ENCODE data around the gene STRIP2. TPM values are rescaled to one million over a fixed set of nuclear protein-coding genes. Genes with fewer than 3 reads are reported as not detected.
"Not testable (repeated sequence)": the region's sequence is repeated elsewhere in the genome, so short reads cannot be mapped to it uniquely, and the experiment has no call there.

The STRIP2 gene
- total RNA-seq, 1 donor from 2014 or later = 73.5 TPM

GRCh38 chr7:129394982-129395914 lies 39.0 kb upstream of the STRIP2 start:
- H3K4me3 Mint-ChIP-seq (ENCODE audit: low read depth) = no peak overlapping the region
- intact Hi-C loops (cut with micrococcal nuclease) = no loop called here
- no peaks in the 10 kb centered on the region for H3K36me3 Mint-ChIP-seq (ENCODE audit: low read depth)
- H3K9me3 Mint-ChIP-seq = no peaks in the 10 kb centered on the region
- no peaks in the 10 kb centered on the region for H3K27me3 Mint-ChIP-seq (ENCODE audit: low read depth)
- no peaks in the 10 kb centered on the region for H3K4me1 Mint-ChIP-seq (ENCODE audit: low read depth)
- H3K27ac Mint-ChIP-seq = no peak overlapping the region
- DNase-seq (ENCODE audit: low spot score) = no peak

- Mint-ChIP-seq H3K27me3 (ENCODE audit: low read depth) (no peaks in the 10 kb centered on the region), H3K9me3 (no peaks in the 10 kb centered on the region), H3K4me1 (ENCODE audit: low read depth) (peaks cover 25% of the 10 kb centered on the region), H3K4me3 (ENCODE audit: low read depth) (no peak overlapping the region), H3K27ac (no peak overlapping the region), H3K36me3 (ENCODE audit: low read depth) (peaks cover 10% of the 10 kb centered on the region)
- intact Hi-C loops (cut with micrococcal nuclease) = no loop called here
- DNase-seq (ENCODE audit: low spot score) = no peak
These were observed 32.8 kb upstream of the STRIP2 start for GRCh38 chr7:129401228-129401966.

- Mint-ChIP-seq H3K27me3 (ENCODE audit: low read depth) (no peaks in the 10 kb centered on the region), H3K4me1 (ENCODE audit: low read depth) (peaks cover 26% of the 10 kb centered on the region), H3K27ac (peak overlapping the region; percentile 13), H3K36me3 (ENCODE audit: low read depth) (peaks cover 13% of the 10 kb centered on the region), H3K4me3 (ENCODE audit: low read depth) (no peak overlapping the region), H3K9me3 (no peaks in the 10 kb centered on the region)
- no peak for DNase-seq (ENCODE audit: low spot score)
- intact Hi-C loops (cut with micrococcal nuclease) = loop anchor here (1.0 kb wide), 1 partner anchor 70 kb away; no protein-coding TSS in a partner anchor
These were observed 32.0 kb upstream of the STRIP2 start for GRCh38 chr7:129401967-129402860.

GRCh38 chr7:129405527-129405926 lies 28.7 kb upstream of the STRIP2 start:
- peaks cover 33% of the 10 kb centered on the region for H3K36me3 Mint-ChIP-seq (ENCODE audit: low read depth)
- intact Hi-C loops (cut with micrococcal nuclease) = loop anchor here (1.0 to 2.0 kb wide), 2 partner anchors 34 to 37 kb away; no protein-coding TSS in a partner anchor
- H3K27ac Mint-ChIP-seq = peak overlapping the region; percentile 3
- H3K9me3 Mint-ChIP-seq = no peaks in the 10 kb centered on the region
- no peak overlapping the region for H3K4me3 Mint-ChIP-seq (ENCODE audit: low read depth)
- DNase-seq (ENCODE audit: low spot score) = no peak
- H3K4me1 Mint-ChIP-seq (ENCODE audit: low read depth) = peaks cover 26% of the 10 kb centered on the region
- no peaks in the 10 kb centered on the region for H3K27me3 Mint-ChIP-seq (ENCODE audit: low read depth)

- H3K9me3 Mint-ChIP-seq; H3K27me3 Mint-ChIP-seq (ENCODE audit: low read depth); H3K4me3 Mint-ChIP-seq (ENCODE audit: low read depth); H3K27ac Mint-ChIP-seq; DNase-seq (ENCODE audit: low spot score); intact Hi-C loops (cut with micrococcal nuclease): not testable (repeated sequence)
- peaks cover 11% of the 10 kb centered on the region for H3K4me1 Mint-ChIP-seq (ENCODE audit: low read depth)
- H3K36me3 Mint-ChIP-seq (ENCODE audit: low read depth) = peaks cover 52% of the 10 kb centered on the region
These were observed 24.0 kb upstream of the STRIP2 start for GRCh38 chr7:129410238-129410637.

- Mint-ChIP-seq H3K36me3 (ENCODE audit: low read depth) (peaks cover 39% of the 10 kb centered on the region), H3K27me3 (ENCODE audit: low read depth) (no peaks in the 10 kb centered on the region), H3K9me3 (peaks cover 5% of the 10 kb centered on the region), H3K4me1 (ENCODE audit: low read depth) (no peaks in the 10 kb centered on the region), H3K4me3 (ENCODE audit: low read depth) (no peak overlapping the region), H3K27ac (no peak overlapping the region)
- DNase-seq (ENCODE audit: low spot score) = no peak
- intact Hi-C loops (cut with micrococcal nuclease) = no loop called here
These were observed 21.7 kb upstream of the STRIP2 start for GRCh38 chr7:129412501-129412900.

- Mint-ChIP-seq H3K4me1 (ENCODE audit: low read depth) (no peaks in the 10 kb centered on the region), H3K27ac (no peak overlapping the region), H3K36me3 (ENCODE audit: low read depth) (peaks cover 18% of the 10 kb centered on the region), H3K4me3 (ENCODE audit: low read depth) (no peak overlapping the region), H3K27me3 (ENCODE audit: low read depth) (no peaks in the 10 kb centered on the region), H3K9me3 (peaks cover 5% of the 10 kb centered on the region)
- intact Hi-C loops (cut with micrococcal nuclease) = no loop called here
- DNase-seq (ENCODE audit: low spot score) = no peak
These were observed 17.2 kb upstream of the STRIP2 start for GRCh38 chr7:129417073-129417472.

- Mint-ChIP-seq H3K4me3 (ENCODE audit: low read depth) (no peak overlapping the region), H3K4me1 (ENCODE audit: low read depth) (peaks cover 2% of the 10 kb centered on the region), H3K27me3 (ENCODE audit: low read depth) (no peaks in the 10 kb centered on the region), H3K36me3 (ENCODE audit: low read depth) (peaks cover 11% of the 10 kb centered on the region), H3K27ac (no peak overlapping the region), H3K9me3 (no peaks in the 10 kb centered on the region)
- DNase-seq (ENCODE audit: low spot score) = no peak
- intact Hi-C loops (cut with micrococcal nuclease) = no loop called here
These were observed 12.4 kb upstream of the STRIP2 start for GRCh38 chr7:129421717-129422250.

- H3K4me3 Mint-ChIP-seq (ENCODE audit: low read depth) = no peak overlapping the region
- DNase-seq (ENCODE audit: low spot score) = no peak
- peaks cover 4% of the 10 kb centered on the region for H3K4me1 Mint-ChIP-seq (ENCODE audit: low read depth)
- no peak overlapping the region for H3K27ac Mint-ChIP-seq
- peaks cover 15% of the 10 kb centered on the region for H3K36me3 Mint-ChIP-seq (ENCODE audit: low read depth)
- no peaks in the 10 kb centered on the region for H3K9me3 Mint-ChIP-seq
- intact Hi-C loops (cut with micrococcal nuclease) = no loop called here
- H3K27me3 Mint-ChIP-seq (ENCODE audit: low read depth) = no peaks in the 10 kb centered on the region
These were observed 11.5 kb upstream of the STRIP2 start for GRCh38 chr7:129422727-129423126.

- Mint-ChIP-seq H3K27me3 (ENCODE audit: low read depth) (no peaks in the 10 kb centered on the region), H3K4me3 (ENCODE audit: low read depth) (no peak overlapping the region), H3K36me3 (ENCODE audit: low read depth) (peaks cover 15% of the 10 kb centered on the region), H3K9me3 (no peaks in the 10 kb centered on the region), H3K4me1 (ENCODE audit: low read depth) (peaks cover 6% of the 10 kb centered on the region), H3K27ac (no peak overlapping the region)
- intact Hi-C loops (cut with micrococcal nuclease) = no loop called here
- no peak for DNase-seq (ENCODE audit: low spot score)
These were observed 10.4 kb upstream of the STRIP2 start for GRCh38 chr7:129423700-129424410.

- H3K4me1 Mint-ChIP-seq (ENCODE audit: low read depth) = peaks cover 9% of the 10 kb centered on the region
- no peak overlapping the region for H3K4me3 Mint-ChIP-seq (ENCODE audit: low read depth)
- no peaks in the 10 kb centered on the region for H3K9me3 Mint-ChIP-seq
- intact Hi-C loops (cut with micrococcal nuclease) = no loop called here
- H3K36me3 Mint-ChIP-seq (ENCODE audit: low read depth) = peaks cover 15% of the 10 kb centered on the region
- H3K27ac Mint-ChIP-seq = no peak overlapping the region
- no peak for DNase-seq (ENCODE audit: low spot score)
- peaks cover 3% of the 10 kb centered on the region for H3K27me3 Mint-ChIP-seq (ENCODE audit: low read depth)
These were observed 7.8 kb upstream of the STRIP2 start for GRCh38 chr7:129426482-129426881.
